Activated T-cell treated with anti-CD3 and anti-CD28 coated beads for 48 hours (primary cell): ENCODE data around the gene AKT3.

ENCODE experiments used
- DNase-seq: peaks from one replicate; pipeline ENCODE4 v3.0.0-alpha.2; 2020; ENCODE audit warnings: low read depth

AKT3 gene

GRCh38 chr1:243457363-243457982 lies 392.6 kb downstream of the AKT3 start:
- no peak for DNase-seq

GRCh38 chr1:243455760-243456651 lies 394.0 kb downstream of the AKT3 start:
- no peak for DNase-seq

GRCh38 chr1:243454328-243454997 lies 395.6 kb downstream of the AKT3 start:
- no peak for DNase-seq

- no peak for DNase-seq
These were observed 398.0 kb downstream of the AKT3 start for GRCh38 chr1:243452092-243452491.

GRCh38 chr1:243449373-243449772 lies 400.7 kb downstream of the AKT3 start:
- DNase-seq = no peak

- DNase-seq = no peak
These were observed 402.2 kb downstream of the AKT3 start for GRCh38 chr1:243447844-243448243.

GRCh38 chr1:243447347-243447746 lies 402.7 kb downstream of the AKT3 start:
- DNase-seq = no peak

GRCh38 chr1:243443557-243443956 lies 406.5 kb downstream of the AKT3 start:
- DNase-seq = no peak

GRCh38 chr1:243441601-243442000 lies 408.4 kb downstream of the AKT3 start:
- DNase-seq = no peak

GRCh38 chr1:243440406-243440805 lies 409.6 kb downstream of the AKT3 start:
- DNase-seq = no peak

- no peak for DNase-seq
These were observed 411.2 kb downstream of the AKT3 start for GRCh38 chr1:243438815-243439214.
